Stimulated activated CD4-positive, alpha-beta T cell treated with anti-CD3 and anti-CD28 coated beads, Interleukin-1b, Interleukin-23, amount 100 ng/mL, for 48 hours (primary cell): ENCODE data around the gene FKTN.

Experiments
- DNase-seq: peaks from one replicate; pipeline ENCODE4 v3.0.0-alpha.2; 2020

FKTN gene

DNA sequence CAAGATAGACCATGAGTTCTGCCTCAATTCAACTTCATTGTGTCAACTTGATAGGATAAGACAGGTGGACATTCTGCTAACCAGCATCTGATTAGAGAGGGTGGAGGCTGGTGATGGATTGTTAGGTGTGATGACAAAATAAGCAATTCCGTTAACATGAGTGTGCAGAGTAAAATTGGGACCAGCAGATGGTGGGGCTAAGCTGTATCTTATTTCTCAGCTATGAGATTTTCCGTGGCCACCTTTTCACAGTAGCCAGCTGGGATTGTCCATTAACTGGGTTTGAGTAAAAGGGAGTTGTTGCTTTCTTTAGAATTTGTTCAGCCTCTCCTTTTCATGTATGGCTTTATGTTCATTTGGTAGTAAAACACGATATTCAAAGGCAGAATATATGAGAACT lies 75.5 kb downstream of the FKTN start:
- DNase-seq = no peak

GRCh38 chr9:105636331-105636730 lies 78.4 kb downstream of the FKTN start:
- DNase-seq = no peak

DNA sequence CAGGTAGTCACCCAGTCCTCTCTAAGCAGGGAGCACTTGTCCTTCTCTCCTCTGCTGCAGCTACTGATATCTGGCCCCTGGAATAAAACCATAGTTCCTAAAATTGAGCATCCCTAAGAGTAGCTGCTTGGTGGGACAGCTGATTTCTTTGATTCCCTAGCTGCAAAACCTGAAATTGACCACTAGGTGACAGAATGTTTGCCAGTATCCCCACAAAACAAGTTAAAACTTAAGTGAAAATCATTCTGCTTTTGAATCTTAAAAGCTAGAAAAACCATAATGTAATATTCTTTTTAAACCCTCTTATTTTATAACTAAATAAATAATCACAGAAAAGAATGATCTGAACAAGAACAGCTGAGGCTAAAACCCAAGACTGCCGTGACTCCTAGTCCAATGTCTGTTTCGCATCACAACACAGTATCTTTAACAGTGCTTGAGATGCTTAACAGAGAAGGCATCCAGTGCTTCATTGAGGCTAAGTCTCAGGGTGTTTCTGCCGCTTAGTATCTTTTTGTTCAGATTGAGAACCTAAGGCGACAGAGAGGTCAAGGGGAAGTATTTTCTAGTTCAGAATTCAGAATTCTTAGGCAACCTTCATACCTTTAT lies 80.0 kb downstream of the FKTN start:
- DNase-seq = no peak

GRCh38 chr9:105639936-105640335 lies 82.0 kb downstream of the FKTN start:
- no peak for DNase-seq

GRCh38 chr9:105643795-105644194 lies 85.9 kb downstream of the FKTN start:
- no peak for DNase-seq

DNA sequence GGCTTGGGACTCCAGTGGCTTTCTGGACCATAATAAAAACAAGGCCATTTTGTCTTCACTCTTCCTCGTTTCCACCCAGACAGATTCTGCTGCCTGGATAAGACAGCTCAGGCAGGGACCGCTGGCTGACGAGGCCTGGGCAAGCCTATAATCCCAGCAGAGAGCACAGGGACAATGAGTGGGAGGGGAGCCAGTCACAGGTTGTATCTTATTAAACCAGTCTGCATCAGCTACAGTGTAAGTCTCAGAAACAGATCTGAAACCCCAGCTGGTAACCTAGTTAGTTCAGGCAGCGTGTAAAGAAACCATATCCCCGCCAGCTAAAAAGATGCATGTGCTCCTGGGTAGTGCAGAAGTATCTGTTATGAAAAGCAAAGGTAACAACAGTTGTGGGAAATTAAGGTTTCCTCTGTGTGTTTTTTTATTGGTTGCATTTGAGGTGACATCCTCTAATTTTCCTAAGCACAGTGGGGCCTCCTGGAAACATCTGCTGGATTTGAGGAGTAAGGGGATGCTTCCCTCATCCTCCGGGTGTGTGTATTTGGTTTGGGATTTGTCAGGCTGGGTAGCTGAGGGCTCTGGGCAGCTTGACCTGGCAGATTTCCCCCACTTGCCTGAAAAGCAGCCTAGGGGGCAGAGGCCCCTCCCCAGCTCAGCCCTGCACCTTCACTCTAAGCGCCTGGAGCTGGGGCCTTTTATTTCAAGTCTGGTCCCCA lies 89.1 kb downstream of the FKTN start:
- no peak for DNase-seq

- DNase-seq = no peak
These were observed 89.8 kb downstream of the FKTN start for GRCh38 chr9:105647595-105648349.

DNA sequence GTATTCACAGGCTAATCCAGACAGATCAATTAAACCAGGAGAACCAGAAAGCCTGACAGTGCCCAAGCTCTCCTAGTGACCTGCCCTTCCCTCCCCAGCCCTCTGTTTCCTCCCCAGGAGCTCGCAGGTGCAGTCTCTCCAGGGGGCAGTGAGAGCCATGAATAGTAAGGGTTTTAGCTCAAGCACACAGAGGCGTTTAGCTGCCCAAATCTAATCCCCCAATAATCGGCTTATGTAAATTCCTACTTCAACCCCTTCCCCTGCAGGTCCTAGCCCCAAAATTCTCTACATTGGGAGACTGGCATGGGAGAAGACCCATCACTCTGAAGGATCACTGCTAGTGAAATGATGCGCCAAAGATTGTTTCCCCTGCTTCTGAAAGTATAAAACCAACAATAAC lies 93.9 kb downstream of the FKTN start:
- DNase-seq = no peak

- no peak for DNase-seq
These were observed 98.4 kb downstream of the FKTN start for GRCh38 chr9:105656131-105656921.

DNA sequence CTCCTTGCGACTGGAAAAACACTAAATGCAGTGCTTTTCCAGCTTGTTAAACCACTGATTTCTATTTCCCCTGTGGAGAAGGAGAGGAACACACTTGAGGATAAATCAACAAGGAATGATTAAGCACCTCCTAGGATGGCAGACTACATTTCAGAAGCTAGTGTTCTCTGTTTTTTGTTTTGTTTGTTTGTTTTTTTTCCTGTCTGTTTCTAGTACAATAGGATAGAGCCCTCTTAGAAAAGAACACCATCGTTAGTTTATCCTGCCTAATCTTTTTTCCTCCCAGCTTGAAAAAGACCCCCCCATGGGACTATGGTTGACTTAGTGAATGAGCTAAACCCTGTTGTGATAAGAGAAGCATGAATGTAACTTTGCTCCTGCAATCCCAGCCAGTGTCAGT lies 100.4 kb downstream of the FKTN start:
- no peak for DNase-seq

DNA sequence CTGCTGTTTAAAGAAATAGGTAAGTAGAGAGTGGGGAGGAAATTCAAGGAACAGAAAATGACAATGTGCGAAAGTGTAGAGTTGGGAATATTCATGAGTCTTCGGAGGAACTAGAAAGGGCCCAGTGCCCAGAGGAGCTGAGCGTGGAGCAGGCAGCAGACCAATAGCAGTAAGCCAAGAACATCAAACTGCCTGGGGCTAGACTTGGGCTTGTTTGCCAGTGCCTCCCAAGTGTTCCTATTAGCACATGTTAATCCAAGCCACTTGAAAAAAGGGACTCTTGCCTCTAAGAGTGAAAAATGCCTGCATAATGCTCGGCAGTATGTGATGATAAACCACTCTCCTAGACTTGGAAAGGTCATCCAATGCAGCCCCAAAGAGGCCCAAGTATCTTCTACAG lies 103.1 kb downstream of the FKTN start:
- DNase-seq = no peak

DNA sequence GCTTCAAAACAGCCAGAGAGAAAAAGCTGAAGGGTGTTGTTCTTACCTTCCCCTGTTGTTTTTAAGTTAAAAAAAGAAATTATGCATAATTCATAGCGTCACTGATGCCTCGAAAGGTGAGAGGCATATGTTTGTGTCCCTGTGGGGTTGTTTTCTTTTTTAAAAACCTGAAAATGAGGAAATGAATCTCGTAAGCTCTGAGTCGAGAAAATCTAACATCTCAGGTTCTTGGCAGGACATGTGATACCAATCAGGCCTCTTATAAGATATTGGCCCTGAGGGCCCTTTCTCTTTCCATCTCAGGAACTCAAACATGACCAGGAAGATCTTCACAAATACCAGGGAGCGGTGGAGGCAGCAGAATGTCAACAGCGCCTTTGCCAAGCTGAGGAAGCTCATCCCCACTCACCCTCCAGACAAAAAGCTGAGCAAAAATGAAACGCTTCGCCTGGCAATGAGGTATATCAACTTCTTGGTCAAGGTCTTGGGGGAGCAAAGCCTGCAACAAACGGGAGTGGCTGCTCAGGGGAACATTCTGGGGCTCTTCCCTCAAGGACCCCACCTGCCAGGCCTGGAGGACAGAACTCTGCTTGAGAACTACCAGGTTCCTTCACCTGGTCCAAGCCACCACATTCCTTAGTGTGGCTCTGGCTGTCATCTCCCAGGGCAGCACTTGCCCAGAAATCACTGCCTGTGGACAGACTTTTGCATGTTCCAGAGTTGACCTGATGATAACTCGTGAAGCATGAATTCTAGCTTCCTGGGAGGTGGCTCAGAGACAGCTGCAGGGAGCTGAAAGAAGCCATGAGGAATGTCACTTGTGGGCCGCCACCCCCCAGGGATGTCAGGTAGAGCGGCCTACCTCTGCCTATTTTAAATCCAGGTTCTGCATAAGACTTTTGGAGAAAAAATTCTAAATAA lies 104.5 kb downstream of the FKTN start, which contains the start of gene TAL2:
TSS of gene TAL2 (plus strand) at position 274 of the 921 bp plus-strand sequence. CDS start at position 314, 40 bp downstream.
- no peak for DNase-seq

- DNase-seq = no peak
These were observed 106.0 kb downstream of the FKTN start for GRCh38 chr9:105663914-105664313.

GRCh38 chr9:105667867-105668266 lies 109.9 kb downstream of the FKTN start:
- no peak for DNase-seq

DNA sequence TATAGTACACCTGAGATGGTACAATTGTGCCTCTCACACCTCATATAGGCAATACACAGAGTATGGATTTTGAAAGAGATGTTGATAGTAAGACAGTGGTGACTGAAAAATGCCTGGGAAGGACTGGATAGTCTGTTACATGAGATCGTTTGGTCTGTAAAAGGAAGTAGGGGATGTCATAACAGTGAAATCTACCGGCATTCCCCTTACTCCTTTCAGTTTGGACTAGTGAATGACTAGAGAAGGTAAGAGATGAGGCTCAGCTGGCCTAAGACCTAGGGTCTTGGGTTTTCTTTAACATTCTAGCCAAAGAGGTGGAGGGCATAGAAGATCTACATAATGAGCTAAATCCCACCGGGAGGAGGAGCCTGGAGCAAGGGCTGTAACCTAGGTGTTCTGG lies 112.4 kb downstream of the FKTN start:
- DNase-seq = no peak

GRCh38 chr9:105670775-105671174 lies 112.8 kb downstream of the FKTN start:
- no peak for DNase-seq

DNA sequence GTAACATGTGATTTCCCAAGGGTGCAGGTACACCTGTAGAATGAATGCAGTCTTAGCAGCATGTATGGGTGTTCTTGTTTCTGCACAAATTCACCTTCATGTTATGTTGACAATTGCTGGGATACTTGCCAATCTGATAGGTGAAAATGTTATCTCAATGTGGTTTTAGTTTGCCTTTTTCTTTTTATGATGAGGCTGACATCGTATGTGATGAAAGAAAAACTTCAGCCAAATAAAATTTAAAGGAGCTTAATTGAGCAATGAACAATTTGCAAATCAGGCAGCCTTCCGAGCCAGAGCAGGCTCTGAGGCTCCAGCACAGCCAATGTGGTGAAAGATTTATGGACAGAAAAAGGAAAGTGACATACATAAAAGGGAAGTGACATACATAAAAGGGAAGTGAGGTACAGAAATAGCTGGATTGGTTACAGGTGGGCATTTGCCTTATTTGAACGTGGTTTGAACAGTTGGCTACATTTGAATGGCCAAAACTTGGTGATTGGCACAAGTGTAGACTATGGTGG lies 114.8 kb downstream of the FKTN start:
- no peak for DNase-seq

- no peak for DNase-seq
These were observed 116.0 kb downstream of the FKTN start for GRCh38 chr9:105673850-105674387.

DNA sequence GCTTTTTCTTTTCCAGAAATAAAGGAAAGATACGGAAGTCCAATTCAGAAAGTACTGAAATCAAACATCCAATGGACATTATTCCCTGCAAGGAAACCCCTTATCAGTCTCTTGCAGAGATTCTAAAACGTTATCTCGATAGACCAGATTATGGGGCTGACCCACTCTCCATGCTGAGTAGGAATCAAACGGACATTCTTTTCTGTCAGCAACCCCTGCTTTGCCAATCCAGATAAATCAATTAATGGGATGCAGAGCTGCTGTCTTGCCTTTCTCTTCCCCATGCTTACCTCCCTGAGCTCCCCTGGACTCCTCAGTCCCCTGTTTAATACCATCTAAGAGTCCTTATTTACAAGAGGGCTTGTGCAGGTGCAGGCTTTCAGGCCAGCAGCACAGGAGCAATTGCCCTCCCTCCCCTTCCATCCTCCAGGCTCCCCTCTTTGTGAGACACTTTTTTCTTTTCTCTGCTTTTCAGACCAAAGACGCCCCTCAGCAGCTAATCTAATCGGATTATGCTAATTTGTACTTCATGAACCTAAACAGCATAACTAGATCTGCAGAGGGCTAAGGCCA lies 118.5 kb downstream of the FKTN start:
- no peak for DNase-seq

DNA sequence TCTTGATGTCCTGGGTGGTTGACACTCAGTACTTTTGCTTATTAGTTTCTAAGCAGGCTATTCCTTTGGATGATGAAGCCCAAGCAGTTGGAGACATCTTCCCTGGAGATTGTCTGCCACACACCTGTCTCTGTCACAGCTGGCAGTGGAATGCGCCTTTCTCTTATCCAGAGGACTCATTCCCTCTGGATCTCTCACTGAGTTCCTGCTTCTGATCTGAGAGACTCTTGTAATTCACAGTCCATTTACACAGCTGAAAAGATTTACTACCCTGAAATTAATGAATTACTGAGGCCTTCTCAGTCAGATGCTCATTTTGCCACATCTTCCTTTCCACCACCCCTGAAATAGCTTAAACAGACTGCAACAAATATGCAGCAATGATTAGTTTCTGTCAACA lies 120.2 kb downstream of the FKTN start:
- DNase-seq = no peak

DNA sequence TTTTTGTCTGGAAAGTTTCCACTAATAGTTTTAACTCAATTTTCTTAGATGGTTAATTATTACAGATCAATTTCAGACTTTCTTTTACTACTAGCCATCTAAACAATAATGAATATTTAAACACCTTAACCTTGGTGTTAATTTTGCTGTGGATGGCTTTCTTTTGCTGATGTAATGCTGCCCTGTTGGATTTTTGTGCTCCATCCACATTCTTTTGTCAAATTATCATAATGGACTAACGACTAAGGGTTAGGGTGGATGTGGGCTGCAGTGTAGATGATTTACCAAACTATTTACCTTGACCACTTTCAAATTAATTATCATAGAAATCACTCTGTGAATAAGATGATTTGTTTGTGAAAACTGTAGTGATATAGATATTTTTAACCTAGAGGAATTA lies 120.8 kb downstream of the FKTN start:
- no peak for DNase-seq
